ENCODE measurements around the gene DMD. TPM values are rescaled to one million over a fixed set of nuclear protein-coding genes. Genes with fewer than 3 reads are reported as not detected.

The DMD gene
- total RNA-seq, 6 experiments from 2014 or later = 18.7 to 43.4 (median 32.9) TPM

DNA sequence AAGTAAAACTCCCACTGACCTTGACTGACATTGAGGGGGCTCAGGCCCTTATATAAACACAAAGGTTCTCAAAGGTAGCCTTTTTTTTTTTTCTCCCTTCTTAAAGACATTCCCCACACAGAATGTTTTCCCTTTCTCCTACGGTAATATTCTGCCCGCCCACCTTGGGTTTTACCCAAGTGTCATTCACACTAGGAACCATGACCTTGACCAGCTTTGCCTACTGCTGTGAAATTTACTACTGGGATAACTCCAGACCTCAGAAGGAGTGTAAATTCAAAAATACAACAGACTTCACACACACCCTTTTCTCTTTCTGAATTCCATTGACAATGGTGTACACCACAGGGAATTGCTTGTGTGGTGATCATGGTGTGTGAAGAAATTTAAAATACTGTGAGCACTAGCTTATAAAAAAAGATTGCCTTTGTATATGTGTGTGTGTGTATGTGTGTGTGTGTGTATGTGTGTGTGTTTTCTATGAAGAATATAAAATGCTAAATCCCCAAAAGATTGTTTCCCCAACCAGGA lies 1550.0 kb downstream of the DMD start:
- Histone ChIP-seq H3K36me3 (no peaks in the 10 kb centered on the region), H3K27me3 (no peaks in the 10 kb centered on the region), H3K9me3 (no peaks in the 10 kb centered on the region), H3K4me3 (no peak overlapping the region), H3K27ac (no peak overlapping the region), H3K4me1 (no peaks in the 10 kb centered on the region)
- 21% methylated on average over 2 of the region's 2 CpGs for WGBS (ENCODE audit: insufficient coverage, low coverage, low lambda C conversion rate, missing lambda C conversion rate)
- DNase-seq (no peak), ATAC-seq (peak; percentile 35 to 57 (median 46))
- TF ChIP-seq, protein P1, sequence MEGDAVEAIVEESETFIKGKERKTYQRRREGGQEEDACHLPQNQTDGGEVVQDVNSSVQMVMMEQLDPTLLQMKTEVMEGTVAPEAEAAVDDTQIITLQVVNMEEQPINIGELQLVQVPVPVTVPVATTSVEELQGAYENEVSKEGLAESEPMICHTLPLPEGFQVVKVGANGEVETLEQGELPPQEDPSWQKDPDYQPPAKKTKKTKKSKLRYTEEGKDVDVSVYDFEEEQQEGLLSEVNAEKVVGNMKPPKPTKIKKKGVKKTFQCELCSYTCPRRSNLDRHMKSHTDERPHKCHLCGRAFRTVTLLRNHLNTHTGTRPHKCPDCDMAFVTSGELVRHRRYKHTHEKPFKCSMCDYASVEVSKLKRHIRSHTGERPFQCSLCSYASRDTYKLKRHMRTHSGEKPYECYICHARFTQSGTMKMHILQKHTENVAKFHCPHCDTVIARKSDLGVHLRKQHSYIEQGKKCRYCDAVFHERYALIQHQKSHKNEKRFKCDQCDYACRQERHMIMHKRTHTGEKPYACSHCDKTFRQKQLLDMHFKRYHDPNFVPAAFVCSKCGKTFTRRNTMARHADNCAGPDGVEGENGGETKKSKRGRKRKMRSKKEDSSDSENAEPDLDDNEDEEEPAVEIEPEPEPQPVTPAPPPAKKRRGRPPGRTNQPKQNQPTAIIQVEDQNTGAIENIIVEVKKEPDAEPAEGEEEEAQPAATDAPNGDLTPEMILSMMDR (IDR thresholded peaks at IDR 0.05) = no peak
- TF ChIP-seq POLR2A (IDR thresholded peaks at IDR 0.05) = no peak
- intact Hi-C loops (cut with DNase I) = no loop called here

DNA sequence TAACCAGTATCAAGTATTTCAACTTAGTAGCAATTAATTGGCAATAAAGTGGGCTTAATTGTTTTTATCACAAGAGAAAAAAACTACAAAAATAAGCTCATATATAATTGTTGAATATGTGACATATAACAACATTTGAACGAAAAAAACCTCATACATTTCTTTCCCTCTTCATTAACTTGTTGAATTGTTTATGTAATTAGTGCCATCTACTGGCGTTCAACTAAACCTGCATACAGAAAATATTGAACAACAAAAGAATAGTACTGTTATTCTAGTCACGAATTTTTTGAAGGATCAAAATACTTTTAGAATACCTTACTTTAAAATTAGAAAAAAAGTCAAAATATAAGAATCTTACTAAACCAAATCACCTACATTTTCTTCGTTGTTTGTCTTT lies 1553.0 kb downstream of the DMD start:
- ATAC-seq = peak; percentile 38 to 50 (median 44)
- intact Hi-C loops (cut with DNase I) = no loop called here

DNA sequence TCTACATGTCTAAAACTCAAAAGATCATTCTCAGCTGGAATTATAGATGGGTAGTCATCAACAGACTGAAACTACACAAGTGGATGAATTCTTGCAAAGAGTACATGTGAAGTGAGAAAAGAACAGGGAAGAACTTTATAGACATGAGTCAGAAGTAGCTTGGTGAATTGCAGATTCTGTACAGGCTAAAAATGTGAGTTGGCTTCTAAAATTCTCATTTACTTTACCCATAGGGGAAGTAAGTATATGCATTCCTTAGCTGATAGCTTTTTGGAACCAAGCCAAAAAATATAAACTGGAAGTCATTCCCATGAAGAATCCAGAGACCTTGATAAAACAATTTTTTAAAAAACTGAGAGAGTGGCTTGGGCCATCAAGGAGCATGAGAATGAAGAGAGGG lies 1555.3 kb downstream of the DMD start:
- Histone ChIP-seq H3K9me3 (no peaks in the 10 kb centered on the region), H3K36me3 (no peaks in the 10 kb centered on the region), H3K27ac (no peak overlapping the region), H3K4me1 (no peaks in the 10 kb centered on the region), H3K27me3 (no peaks in the 10 kb centered on the region), H3K4me3 (no peak overlapping the region)
- TF ChIP-seq, protein P1 (IDR thresholded peaks at IDR 0.05) = no peak
- no peak for TF ChIP-seq POLR2A (IDR thresholded peaks at IDR 0.05)
- no peak for DNase-seq
- ATAC-seq = no peak
- intact Hi-C loops (cut with DNase I) = no loop called here

More for the DNA sequence above, 1553.0 kb downstream of the DMD start:
- DNase-seq = no peak
- H3K36me3 ChIP-seq = no peaks in the 10 kb centered on the region
- no peak overlapping the region for H3K4me3 ChIP-seq
- WGBS (ENCODE audit: insufficient coverage, low coverage, low lambda C conversion rate, missing lambda C conversion rate) = 1% methylated on average over 4 of the region's 4 CpGs
- no peak overlapping the region for H3K27ac ChIP-seq
- no peaks in the 10 kb centered on the region for H3K9me3 ChIP-seq
- H3K4me1 ChIP-seq = no peaks in the 10 kb centered on the region
- H3K27me3 ChIP-seq = no peaks in the 10 kb centered on the region
- no peak for TF ChIP-seq POLR2A (IDR thresholded peaks at IDR 0.05)
- TF ChIP-seq, protein P1 (IDR thresholded peaks at IDR 0.05) = peak; percentile 56 to 73 (median 68)

DNA sequence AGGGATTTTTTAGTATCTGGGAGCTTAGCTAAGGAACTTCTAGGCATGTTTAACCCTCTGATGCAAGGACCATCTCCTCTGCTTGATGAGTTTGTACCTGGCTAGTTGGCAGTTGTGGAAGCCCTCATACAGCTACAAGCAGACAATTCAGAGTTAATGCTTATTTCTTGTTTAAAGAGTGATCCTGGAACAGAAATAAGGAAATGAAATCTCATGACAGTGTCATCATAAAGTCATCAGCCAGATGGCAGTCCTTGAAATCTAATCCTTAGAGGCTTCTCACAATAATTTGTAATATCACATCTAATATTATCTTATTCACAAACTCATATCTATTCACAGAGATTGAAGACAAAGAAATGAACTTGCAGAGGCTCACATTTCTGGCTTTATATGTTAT lies 1557.9 kb downstream of the DMD start:
- no peaks in the 10 kb centered on the region for H3K36me3 ChIP-seq
- no peaks in the 10 kb centered on the region for H3K9me3 ChIP-seq
- no peak for TF ChIP-seq POLR2A (IDR thresholded peaks at IDR 0.05)
- TF ChIP-seq, protein P1 (IDR thresholded peaks at IDR 0.05) = no peak
- no peaks in the 10 kb centered on the region for H3K4me1 ChIP-seq
- DNase-seq = no peak
- peak in 1 of 4 donors; percentile 24 for ATAC-seq
- H3K27me3 ChIP-seq = no peaks in the 10 kb centered on the region
- no peak overlapping the region for H3K27ac ChIP-seq
- no peak overlapping the region for H3K4me3 ChIP-seq
- intact Hi-C loops (cut with DNase I) = loop anchor here in 1 of 2 donors (5.0 kb wide), 1 partner anchor 441 kb away; no protein-coding TSS in a partner anchor

DNA sequence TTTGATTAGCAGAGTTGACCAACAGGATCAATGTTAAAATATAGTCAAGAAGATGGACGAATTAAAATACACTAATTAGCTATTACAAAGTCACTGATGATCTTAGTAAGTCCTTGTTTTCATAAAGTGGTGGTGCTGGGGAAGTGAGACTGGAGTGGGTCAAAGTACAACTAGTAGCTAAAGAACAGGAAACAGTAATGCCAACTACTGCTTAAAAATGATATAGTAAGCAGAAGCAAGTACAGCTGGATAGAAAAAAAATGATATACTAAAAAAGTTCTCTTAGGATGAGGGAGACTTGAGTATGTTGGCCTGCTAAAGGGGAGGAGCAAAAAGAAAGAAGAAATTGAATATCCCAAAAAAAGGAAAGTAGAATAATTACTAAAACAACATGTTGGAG lies 1558.7 kb downstream of the DMD start:
- Histone ChIP-seq H3K27ac (no peak overlapping the region), H3K27me3 (no peaks in the 10 kb centered on the region), H3K36me3 (no peaks in the 10 kb centered on the region), H3K4me3 (no peak overlapping the region), H3K4me1 (no peaks in the 10 kb centered on the region), H3K9me3 (no peaks in the 10 kb centered on the region)
- no peak for TF ChIP-seq POLR2A (IDR thresholded peaks at IDR 0.05)
- TF ChIP-seq, protein P1 (IDR thresholded peaks at IDR 0.05) = no peak
- ATAC-seq (peak in 2 of 4 donors; percentile 53 to 62), DNase-seq (no peak)
- intact Hi-C loops (cut with DNase I) = loop anchor here in 1 of 2 donors (5.0 kb wide), 1 partner anchor 440 kb away; no protein-coding TSS in a partner anchor
- 38% methylated on average over 1 of the region's 1 CpG for WGBS (ENCODE audit: insufficient coverage, low coverage, low lambda C conversion rate, missing lambda C conversion rate)
